Stromal cell of bone marrow (primary cell): ENCODE results near the gene GPC5.

ENCODE experiments used
- DNase-seq: peaks from one replicate; pipeline ENCODE4 v3.0.0-alpha.2; 2012; ENCODE audit warnings: low read depth

Gene GPC5

DNA sequence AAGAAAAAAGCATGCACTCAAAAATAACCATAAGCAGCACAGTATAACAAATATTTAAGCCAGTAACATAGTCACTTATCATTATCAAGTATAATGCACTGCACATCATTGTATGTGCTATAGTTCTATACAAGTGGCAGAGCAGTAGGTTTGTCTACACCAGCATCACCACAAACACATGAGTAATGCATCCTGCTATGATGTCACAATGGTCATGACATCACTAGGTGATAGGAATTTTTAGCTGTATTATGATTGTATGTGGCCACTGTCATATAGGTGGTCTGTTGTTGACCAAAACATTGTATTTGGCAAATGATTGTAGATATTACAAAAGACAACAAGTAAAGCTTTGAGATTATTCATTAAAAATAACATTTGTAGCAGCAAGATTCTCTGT lies 967.5 kb downstream of the GPC5 start:
- DNase-seq, result no peak

DNA sequence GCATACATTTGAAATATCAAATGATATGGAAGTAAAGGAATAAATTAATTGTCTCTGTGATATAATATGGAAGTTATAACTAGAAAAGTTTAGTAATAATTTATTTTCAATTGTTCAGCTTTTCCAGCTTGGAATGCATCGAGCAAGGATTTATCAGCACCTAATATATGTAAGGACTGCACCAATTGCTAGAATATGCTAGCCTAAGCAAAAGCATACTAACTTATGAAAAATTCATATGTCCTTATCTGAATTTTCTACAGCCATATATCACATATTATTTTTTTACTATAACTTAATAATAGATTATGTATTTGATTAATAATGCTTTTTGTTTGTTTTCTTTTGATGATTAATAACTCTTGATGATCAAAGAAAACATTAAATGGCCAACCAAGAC lies 979.0 kb downstream of the GPC5 start:
- DNase-seq, result no peak

DNA sequence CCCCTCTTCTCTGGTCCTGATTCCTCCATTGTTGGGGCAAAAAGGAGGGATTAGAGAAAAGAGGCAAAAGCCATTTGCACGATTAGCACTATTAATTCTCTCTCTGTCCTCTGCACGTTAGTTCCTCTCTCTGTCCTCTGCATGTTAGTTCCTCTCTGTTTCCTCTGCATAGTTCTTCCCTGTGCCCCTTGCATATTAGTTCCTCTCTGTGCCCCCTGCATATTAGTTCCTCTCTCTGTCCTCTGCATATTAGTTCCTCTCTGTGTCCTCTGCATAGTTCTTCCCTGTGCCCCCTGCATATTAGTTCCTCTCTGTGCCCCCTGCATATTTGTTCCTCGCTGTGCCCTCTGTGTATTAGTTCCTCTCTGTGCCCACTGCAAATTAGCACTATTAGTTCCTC lies 981.0 kb downstream of the GPC5 start:
- DNase-seq, result no peak

DNA sequence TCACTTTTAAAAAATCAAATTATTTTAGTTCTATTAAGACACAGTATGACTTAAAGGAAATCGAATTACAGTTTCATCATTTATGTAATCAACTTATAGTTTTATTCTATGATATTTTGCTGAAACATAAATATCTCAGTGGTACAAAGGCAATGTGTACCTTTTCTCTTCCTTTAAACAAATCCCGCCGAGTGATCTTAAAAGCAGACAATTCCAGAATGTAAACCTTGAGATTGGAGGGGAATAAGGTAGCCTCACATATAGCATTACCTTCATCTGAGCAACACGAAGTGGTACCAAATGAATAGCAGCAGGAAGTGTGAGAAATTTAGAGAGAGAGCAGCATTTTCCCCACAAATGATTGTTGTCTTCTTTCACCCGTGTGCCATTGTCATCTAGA lies 986.0 kb downstream of the GPC5 start:
- no peak for DNase-seq

DNA sequence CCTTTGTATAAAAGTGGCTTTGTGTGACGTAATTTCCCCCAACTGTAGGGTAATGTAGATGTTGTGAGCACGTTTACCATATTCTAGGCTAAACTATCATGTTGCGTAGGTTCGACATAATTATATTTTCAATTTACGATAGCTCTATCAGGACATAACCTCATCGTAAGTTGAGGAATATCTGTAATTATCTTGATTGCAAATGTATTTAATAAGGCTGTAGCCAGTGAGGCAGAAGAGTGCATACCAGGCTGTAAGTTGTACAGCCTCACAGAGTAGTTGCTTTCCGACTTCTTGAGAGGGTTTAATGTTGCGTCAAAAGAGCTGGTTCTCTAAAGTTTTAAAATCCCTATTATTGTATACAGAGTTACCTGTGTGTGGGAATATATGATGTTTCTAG lies 988.8 kb downstream of the GPC5 start:
- DNase-seq, result no peak

DNA sequence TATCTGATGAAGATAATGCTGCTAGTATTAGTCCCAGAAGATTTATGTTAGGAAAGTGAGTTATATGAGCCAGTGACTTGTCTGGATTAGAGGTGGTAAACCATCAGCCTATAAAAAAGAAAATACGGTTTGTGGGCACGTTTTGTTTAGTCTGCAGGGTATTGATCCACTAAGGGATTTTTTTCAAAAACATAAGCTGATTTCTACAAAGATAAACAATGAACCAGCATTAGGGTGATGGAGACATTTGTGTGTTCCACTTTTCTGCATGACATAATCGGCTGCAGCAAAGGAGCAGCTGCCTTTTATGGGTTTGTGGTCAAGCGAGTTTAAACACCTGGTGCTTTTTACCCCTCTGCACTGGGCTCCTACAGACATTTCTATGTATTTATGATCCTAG lies 991.8 kb downstream of the GPC5 start:
- no peak for DNase-seq

DNA sequence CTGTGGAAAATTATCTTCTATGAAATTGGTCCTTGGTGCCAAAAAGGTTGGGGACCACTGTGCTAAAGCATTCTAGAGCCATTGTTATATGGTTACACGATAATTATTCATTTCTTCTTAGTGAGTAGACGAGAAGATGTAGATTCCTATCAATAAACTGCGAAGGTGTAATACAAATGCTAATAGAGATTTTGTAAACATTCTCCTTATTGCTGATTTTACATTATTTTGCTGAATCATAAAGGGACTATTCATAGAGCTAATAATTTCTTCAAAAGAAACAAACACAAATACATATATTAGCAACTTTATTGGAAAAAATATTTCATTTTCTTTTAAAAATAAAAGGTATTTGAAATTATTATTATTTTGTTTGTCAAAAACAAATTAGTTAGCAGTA lies 1005.2 kb downstream of the GPC5 start:
- DNase-seq, result no peak

DNA sequence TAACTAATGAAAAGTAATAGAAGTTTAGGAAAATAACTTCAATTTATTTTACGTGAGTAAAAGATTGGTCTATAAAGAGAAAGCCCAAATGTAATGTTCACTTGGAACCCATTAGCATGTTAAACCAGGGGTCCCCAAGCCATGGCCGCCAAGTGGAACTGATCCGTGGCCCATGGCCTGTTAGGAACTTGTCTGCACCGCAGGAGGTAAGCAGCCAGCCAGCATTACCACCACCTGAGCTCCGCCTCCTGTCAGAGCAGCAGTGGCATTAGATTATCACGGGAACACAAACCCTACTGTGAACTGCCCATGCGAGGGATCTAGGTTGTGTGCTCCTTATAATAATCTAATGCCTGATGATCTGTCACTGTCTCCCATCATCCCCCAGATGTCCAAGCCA lies 1009.4 kb downstream of the GPC5 start:
- no peak for DNase-seq

DNA sequence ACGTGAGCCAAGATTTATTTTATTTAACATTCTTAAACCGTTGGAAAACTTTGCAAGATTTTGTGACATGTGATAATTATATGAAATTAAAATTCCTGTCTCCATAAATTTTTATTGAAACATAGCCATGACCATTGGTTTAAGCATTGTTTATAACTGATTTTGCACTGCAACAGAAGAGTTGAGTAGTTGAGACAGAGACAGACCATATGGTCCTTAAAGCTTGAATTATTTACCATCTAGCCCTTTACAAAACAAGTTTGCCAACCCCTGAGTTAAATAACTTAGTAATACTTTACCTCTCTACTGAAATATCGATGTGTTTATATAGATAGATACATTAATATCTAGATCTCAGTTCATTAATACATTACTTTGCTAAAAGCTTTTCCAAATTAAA lies 1014.1 kb downstream of the GPC5 start:
- DNase-seq, result no peak

DNA sequence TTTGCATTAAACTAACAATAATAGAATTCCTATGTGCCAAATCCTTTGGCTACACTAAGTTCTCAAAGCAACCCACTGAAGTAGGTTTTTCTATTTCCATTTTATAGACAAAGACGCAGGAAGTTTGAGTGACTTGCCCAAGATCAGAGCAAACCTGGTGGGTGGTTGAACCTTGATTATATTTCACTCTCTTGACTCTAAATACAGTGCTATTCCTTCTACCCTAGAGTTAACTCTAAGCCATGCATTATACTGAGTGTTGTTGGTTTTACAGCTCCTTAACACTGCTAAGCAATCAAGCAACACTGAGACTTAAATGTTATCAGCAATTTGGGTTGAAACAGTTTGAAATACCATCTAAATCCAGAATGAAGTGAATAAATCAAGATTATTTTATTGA lies 1014.6 kb downstream of the GPC5 start:
- no peak for DNase-seq

DNA sequence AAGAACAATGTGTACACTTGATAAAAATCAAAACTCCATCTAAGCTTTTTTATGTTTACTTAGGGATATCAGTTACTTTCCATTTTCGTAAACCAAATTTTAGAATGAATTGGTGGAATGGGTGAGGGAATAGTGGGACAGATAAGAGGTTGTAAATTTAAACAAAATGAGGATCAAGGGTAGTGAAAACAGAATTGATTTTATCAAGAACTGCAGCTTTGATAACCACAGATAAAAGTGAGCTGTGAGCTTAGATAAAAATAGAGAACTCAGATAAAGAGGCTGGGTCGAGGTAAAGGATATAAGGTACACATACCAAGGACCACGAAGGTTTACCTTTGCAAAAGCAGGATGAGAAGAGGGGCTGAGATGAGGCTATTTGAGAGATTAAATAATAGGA lies 1015.0 kb downstream of the GPC5 start:
- DNase-seq, result no peak

DNA sequence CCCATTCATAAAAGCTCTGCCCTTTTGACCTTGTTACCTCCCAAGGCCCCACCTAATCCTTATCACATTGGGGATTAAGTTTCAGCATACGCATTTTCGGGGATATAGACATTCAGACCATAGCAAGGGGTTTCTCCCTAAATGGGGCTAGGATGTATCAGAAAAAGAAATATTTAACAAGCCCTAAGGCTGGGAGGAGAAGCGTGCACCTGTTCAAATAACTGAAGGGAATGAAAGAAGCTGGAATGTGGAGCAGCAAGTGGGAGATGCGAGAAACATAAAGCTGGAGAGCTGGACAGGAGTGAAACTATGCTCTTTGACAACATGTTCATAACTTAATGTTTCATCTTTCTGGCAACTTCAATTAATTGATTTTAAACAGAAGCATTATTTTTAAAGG lies 1016.4 kb downstream of the GPC5 start:
- DNase-seq, result no peak

DNA sequence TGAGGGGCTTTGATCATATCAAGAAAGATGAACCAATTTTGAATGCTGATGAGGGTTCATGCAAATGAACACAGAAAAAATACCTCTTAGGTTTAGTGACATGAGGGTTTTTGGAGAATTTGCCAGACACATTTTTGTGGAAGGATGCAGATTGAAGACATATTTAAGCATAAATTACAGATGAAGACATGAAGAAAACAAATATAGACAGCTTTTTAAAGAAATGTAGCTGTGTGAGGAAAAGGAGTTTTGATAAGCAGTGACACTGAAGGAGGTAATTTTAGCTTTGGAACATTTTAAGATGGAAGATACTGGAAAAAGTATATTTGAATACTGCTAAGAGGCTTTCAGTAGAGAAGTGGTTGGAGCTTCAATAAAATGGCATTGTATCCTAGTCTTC lies 1017.4 kb downstream of the GPC5 start:
- DNase-seq, result no peak

DNA sequence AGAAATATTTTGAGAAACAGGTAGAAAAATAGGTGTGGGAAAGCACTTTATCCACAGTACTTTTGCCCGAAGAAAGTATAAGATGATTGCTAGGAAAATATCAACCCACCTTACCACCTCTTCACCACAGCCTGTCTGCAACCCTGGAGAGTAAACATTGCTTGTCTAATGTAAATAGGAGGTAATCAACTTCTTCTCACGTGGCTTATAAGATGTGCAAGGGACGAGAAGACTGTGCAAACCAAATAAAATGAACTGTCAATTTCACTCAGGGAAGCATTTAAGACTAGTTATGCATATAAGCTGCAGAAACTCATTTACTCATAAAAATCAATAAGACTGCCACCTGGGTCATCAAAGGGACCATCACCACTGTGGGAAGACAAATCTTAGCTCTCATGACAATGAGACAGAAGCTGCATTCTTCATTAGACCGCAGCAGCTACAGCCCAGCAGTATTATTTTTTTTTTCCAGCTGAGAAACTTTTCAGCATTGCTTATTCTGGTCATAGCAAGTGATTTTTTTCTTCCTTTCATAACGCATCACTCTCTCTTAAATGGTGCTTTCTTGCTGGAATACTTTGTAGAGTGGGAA lies 1020.5 kb downstream of the GPC5 start:
- DNase-seq, result no peak

DNA sequence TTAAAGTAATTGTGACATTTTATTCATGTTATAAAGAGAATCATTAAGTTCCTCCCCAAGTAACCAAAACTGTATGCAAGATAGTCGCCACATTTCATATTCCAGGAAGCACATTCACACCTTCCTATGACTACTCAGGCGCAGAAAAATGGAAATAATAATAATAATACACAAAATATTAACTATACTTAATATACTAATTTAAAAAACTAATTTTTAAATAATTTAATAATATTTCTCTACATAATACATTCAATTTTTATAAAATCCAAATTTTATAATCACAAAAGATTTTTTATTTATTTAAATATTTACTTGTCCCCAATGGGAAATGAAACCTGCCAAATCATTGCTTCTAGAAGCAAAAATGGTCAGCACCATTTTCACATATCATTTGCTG lies 1030.8 kb downstream of the GPC5 start:
- DNase-seq, result no peak

DNA sequence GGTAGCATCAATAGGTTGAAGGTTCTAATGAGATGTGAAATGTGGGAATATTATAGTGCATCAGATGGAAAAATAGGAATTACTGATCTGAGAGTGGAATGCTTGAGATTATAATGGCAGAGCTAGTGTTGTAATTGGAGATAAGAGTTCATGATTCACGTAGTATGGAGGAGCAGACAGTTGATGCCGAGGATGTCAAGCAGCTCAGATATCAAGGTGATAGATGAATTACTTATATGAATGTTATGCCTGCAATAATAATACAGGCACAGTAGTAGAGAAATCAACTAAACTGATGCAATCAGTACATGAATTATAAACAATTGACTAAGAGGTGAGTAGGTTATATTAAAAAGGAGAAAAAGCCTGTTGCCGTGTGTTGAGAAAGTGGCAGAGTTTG lies 1035.0 kb downstream of the GPC5 start:
- DNase-seq, result no peak

DNA sequence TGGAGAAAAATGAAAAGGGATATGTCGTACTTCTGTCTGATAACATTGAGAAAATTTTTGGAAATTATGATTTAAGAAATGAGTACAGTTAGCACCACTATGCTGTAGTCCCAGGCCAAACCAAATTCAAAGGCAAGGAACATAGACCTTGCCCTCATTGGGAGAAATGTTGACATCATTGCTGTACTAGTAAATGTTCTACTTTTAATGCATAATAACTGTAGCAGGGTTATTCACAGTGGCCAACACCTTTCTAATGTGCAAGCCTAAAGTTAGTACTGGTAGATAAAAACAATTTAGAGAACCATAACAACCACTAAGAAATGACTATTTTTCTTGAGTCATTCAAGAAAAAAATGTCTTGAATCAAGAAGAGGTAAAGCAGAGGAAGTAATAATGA lies 1035.5 kb downstream of the GPC5 start:
- no peak for DNase-seq

DNA sequence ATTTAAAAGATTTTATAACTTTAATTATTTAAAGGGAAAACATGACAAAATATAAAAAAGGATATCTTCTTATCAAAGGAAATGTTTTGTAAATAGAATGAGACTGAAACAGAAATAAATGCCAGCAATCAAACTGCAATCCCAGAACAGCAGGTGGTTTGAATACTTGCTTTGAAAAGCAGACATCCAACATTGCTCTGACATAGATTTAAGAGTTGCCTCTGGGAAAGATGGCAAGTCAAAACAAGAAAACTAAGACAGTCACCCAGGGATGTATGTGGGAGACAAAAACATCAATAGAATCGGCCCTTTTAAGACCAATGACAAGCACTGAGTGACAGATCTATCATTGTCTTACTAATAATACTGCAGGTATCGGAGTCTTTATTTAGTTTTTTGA lies 1038.5 kb downstream of the GPC5 start:
- DNase-seq, result no peak

DNA sequence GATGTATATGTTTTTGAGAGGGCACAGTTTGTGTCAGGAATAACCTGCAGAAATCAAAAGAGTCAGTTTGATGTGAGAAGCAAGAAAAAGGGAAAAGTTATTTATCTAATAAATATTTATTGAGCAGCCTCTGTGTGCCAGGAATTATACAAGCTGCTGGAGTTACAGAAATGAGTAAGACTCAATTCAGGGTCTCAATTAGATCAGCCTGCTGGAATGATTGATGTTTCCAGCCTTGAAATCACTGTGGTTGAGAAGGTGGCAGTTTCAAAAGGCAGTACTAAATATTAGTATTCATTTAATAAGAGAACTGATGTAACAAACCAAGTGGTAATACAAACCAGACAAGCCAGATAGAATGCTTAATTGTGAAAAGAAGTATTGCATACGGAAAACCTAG lies 1045.8 kb downstream of the GPC5 start:
- DNase-seq, result no peak

DNA sequence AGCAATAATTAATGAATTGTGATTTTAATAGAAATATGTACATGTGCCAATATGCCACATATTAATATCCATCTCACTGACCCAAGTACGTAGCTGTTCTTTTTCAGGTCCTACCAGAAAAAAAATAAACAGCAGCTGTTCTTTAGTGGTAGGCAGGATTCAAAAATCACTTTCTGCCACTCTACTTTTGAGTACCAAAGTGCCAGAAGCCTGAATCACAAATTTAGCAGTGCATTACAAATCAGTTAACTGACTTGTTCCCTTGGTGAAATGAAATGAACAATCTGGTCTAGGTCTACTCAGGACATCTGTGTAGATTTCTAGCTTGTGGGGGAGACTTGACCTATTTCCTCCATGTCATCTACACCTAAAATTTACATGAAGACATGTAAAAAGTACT lies 1052.6 kb downstream of the GPC5 start:
- no peak for DNase-seq

DNA sequence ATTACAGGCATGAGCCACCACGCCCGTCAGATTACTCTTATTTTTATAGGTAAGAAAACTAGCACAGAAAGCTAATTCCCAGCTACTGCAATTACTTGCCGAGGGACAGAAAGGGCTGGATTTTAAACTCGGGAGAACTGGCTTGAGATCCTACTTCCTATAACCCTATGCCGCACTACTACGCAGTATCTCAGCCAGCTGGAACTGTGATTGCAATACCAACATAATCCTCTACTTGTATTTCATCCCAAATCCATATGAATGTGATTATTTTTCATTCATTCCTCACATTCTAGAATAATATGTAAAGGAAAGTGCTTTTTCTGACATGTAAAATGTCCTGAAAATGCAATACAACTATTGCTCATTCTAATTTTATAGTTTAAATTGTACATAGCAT lies 1054.4 kb downstream of the GPC5 start:
- DNase-seq, result no peak

DNA sequence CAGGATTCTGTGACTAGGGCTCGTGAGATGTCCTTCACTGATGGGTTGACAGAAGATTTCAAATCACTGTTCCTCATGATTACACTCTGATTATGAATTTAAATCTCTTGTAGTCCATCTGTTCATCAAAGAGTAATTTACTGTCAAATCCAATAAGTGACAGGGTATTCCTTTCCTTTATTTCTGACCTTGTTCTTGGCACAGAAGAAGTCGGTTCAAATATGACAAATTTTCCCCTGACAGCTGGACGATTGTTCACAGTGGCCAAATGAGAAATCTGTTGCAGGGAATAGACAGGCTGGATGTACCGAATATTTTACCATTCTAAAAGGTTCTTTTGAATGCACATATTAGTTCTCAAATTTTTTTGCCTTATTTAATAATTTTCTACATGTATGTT lies 1060.9 kb downstream of the GPC5 start:
- DNase-seq, result no peak

DNA sequence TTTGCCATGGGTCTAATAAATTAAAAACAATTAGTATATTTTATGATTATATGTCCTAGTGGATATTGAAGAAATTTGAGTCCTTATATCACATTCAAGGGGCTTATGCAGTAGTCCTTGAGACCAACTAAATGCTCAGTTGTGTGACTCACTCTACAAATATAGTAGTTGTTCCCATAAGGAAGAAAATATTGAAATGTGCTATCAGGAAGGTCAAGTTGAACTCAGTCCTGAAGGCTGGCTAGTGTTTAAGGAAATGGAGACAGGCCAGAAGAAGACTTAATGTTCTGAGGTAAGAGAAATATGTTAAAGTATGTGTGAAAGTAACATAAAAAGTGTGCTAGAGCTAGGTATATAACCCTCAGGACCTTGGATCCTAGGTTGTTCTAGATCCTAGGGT lies 1062.1 kb downstream of the GPC5 start:
- DNase-seq, result no peak

DNA sequence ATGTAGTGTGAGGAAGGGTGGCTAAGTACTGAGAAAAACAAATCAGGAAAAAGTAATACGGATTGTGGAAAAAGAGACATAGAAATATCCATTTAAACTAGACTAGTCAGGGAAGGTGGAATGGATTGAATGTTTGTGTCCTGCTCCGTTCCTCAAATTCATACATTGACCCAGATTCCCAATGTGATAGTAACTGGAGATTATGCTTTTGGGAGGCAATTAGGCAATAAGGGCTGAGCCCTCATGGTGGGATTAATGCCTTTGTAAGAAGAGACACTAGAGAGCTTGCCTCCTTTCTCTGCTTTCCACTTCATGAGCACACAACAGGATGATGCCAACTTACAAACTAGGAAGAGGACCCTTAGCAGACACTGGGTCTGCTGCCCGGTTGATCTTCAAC lies 1063.0 kb downstream of the GPC5 start:
- no peak for DNase-seq

DNA sequence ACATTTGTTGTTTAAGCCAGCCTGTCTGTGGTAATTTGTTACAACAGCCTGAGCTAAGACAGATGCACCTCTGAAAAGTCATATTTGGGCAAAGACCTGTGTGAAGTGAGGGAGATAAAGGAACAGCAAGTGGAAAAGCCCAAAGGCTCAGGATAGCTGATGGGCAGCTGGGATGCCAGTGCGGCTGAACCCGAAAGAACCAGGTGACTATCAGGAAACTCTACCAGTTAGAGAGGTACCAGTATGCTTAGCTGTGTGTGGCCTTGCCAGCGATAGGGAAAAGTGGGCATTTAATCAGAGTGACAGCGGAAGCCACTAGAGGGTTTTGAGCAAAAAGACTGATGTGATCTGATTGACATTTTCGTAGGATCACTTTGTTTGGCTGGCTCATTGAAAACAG lies 1063.4 kb downstream of the GPC5 start:
- no peak for DNase-seq
